Adrenal gland (tissue), 12 donors: Measurements from ENCODE around the gene UST. TPM values are rescaled to one million over a fixed set of nuclear protein-coding genes. Genes with fewer than 3 reads are reported as not detected.
"Not testable (repeated sequence)": the region's sequence is repeated elsewhere in the genome, so short reads cannot be mapped to it uniquely, and the experiment has no call there.

Experiments
- DNase-seq, 7 donors: peaks; one replicate each; pipeline ENCODE4 v3.0.0-alpha.2; 2019 to 2020
- H3K27ac ChIP-seq, 5 donors: fragments of 200-600 bp; sonication (generic) in 4 of 5; 1 replicate in 3 of 5; 2 replicates in 2 of 5; pipeline versions ENCODE4 v1.5.1 to v1.8.0; 2016 to 2020; ENCODE audit warnings: mild to moderate bottlenecking in 1 of 5
- H3K27me3 ChIP-seq: fragments of 200-600 bp; 2 replicates; pipeline ENCODE4 v1.8.0; 2021
- H3K36me3 ChIP-seq, 2 donors: fragments of 200-600 bp; replicated peaks in 1 of 2; 1 replicate in 1 of 2; 2 replicates in 1 of 2; pipeline versions ENCODE4 v1.5.1 to v1.8.0; 2018 to 2022
- H3K4me1 ChIP-seq, 2 donors: fragments of 200-600 bp; replicated peaks in 1 of 2; 1 replicate in 1 of 2; 2 replicates in 1 of 2; pipeline versions ENCODE4 v1.5.1 to v1.8.0; 2018 to 2021
- H3K4me3 ChIP-seq, 4 donors: fragments of 200-600 bp; sonication (generic) in 3 of 4; one replicate each; pipeline ENCODE4 v1.5.1; 2016 to 2018
- H3K9me3 ChIP-seq, 3 donors: fragments of 200-600 bp; sonication (generic) in 1 of 3; replicated peaks in 1 of 3; 1 replicate in 2 of 3; 2 replicates in 1 of 3; pipeline versions ENCODE4 v1.5.1 to v1.8.0; 2016 to 2021
- POLR2A ChIP-seq, 2 donors: fragments of 450-650 bp; IDR thresholded peaks; one replicate each; pipeline ENCODE4 v1.6.1; 2017; ENCODE audit warnings: antibody characterized with exemption in 2 of 2, mild to moderate bottlenecking in 2 of 2, moderate library complexity in 1 of 2
- WGBS, 4 donors: extraction: QIAGEN DNeasy Blood & Tissue Kit in 2 of 4; methylation state at CpG; one replicate each; pipeline versions ENCODE4 v1.1.5 to v1.1.7; 2013 to 2017; 5-methylcytosine and 5-hydroxymethylcytosine counted together
- intact Hi-C, 2 donors: fragments of 100-400 bp; cut with DNase I; formaldehyde crosslinking; loops; one replicate each; pipeline versions ENCODE4 v1.14.1 to v1.15.0; 2022 to 2023
- polyA plus RNA-seq, 3 donors: library from polyadenylated mRNA; stranded (reverse); fragments of 200-250 nt in 2 of 3; fragments of 350-450 nt in 1 of 3; fragmentation: Illumina TruSeq in 1 of 3; extraction: RNeasy Lipid Tissue Mini Kit (QIAGEN cat#74804) in 1 of 3; gene quantifications; one replicate each; pipeline ENCODE4 v1.2.3, GENCODE V29; 2013 to 2014
- total RNA-seq, 9 donors: library from RNA; depleted of rRNA in 4 of 9; stranded (reverse); fragments of >200 nt in 4 of 9; fragments of 120-200 nt in 1 of 9; fragmentation: NEBNext Ultra II Directional in 1 of 9; extraction: Animal tissue kit (Norgen Biotek cat#: 25700) in 1 of 9; gene quantifications; one replicate each; pipeline versions ENCODE4 v1.1.0 to v1.2.4, GENCODE V29; 2013 to 2023
- TF ChIP-seq, protein P1 (sequence below), 6 experiments: fragments of 450-650 bp in 4 of 6; fragments of 200-600 bp in 2 of 6; sonication (generic) in 1 of 6; IDR thresholded peaks; 1 replicate in 5 of 6; 2 replicates in 1 of 6; pipeline versions ENCODE4 v1.5.1 to v1.8.0; 2016 to 2021; ENCODE audit warnings: antibody characterized with exemption in 6 of 6, mild to moderate bottlenecking in 2 of 6, moderate library complexity in 1 of 6
- donor health status: healthy with polysubstance abuse.
- donor health status: Bipolar disorder and iron deficiency.
- donor health status: DM: yes; HTN: yes; CAD: no.
- donor health status: DM: no; HTN: no; CAD: no.
- donor health status: DM: no; HTN: no; CAD: no.
- donor health status: DM: yes; HTN: yes; CAD: no.

Gene UST
- total and polyA plus RNA-seq, 12 donors: 5.9 to 37.4 (median 18.3) TPM

DNA sequence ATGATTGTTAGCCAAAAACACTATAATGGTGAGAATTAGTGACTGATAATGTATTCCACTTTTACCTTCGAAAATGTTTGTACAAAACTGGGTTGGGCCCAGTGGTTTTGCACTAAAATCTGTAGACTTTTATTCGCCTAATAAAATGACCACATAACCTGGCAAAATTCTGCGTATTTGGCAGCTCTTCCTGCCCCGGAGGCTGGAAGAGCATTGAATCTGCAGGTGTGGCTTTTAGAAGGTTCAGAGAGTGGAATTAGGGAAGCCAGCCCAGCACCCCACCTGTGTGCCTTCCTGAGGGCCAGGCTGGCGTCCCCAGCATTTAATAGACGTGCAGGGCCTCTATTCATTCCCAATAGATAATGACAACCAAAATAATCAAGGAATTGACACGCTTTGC is 256.7 kb downstream of the UST start:
- no peak for DNase-seq
- Histone ChIP-seq H3K27ac (no peak overlapping the region), H3K9me3 (peaks cover 0 to 5% (median 0%) of the 10 kb centered on the region in 3 donors), H3K36me3 (no peaks in the 10 kb centered on the region), H3K4me1 (peaks cover 14 to 19% of the 10 kb centered on the region in 2 donors), H3K4me3 (no peak overlapping the region), H3K27me3 (no peaks in the 10 kb centered on the region)
- no peak for TF ChIP-seq POLR2A (IDR thresholded peaks at IDR 0.05)
- TF ChIP-seq, protein P1, sequence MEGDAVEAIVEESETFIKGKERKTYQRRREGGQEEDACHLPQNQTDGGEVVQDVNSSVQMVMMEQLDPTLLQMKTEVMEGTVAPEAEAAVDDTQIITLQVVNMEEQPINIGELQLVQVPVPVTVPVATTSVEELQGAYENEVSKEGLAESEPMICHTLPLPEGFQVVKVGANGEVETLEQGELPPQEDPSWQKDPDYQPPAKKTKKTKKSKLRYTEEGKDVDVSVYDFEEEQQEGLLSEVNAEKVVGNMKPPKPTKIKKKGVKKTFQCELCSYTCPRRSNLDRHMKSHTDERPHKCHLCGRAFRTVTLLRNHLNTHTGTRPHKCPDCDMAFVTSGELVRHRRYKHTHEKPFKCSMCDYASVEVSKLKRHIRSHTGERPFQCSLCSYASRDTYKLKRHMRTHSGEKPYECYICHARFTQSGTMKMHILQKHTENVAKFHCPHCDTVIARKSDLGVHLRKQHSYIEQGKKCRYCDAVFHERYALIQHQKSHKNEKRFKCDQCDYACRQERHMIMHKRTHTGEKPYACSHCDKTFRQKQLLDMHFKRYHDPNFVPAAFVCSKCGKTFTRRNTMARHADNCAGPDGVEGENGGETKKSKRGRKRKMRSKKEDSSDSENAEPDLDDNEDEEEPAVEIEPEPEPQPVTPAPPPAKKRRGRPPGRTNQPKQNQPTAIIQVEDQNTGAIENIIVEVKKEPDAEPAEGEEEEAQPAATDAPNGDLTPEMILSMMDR (IDR thresholded peaks at IDR 0.05): no peak
- WGBS, 4 donors: 75 to 96% (median 87%) methylated on average over 7 of the region's 7 CpGs
- intact Hi-C loops: no loop called here

DNA sequence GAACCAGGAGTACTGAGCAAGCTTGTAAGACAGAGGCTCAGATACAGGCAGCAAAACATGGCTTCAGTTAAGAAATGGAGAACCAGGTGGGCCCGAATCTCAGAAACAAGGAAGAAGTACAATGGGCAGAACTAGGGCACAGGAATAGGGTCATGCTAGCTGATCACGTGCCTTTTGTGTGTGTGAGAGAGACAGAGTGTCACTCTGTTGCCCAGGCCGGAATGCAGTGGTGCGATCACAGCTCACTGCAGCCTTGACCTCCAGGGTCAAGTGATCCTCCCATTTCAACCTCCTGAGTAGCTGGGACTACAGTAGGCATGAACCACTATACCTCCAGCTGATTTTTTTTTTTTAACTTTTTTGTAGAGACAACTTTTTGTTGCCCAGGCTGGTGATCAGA is 257.8 kb downstream of the UST start:
- intact Hi-C loops: no loop called here
- peaks cover 8 to 9% of the 10 kb centered on the region in 2 donors for H3K4me1 ChIP-seq
- DNase-seq: no peak
- H3K36me3 ChIP-seq: no peaks in the 10 kb centered on the region
- TF ChIP-seq POLR2A (IDR thresholded peaks at IDR 0.05): no peak
- H3K4me3 ChIP-seq: no peak overlapping the region
- H3K27me3 ChIP-seq: no peaks in the 10 kb centered on the region
- WGBS, 4 donors: 66 to 82% (median 70%) methylated on average over 4 of the region's 4 CpGs
- peaks cover 0 to 5% (median 0%) of the 10 kb centered on the region in 3 donors for H3K9me3 ChIP-seq
- H3K27ac ChIP-seq: no peak overlapping the region

DNA sequence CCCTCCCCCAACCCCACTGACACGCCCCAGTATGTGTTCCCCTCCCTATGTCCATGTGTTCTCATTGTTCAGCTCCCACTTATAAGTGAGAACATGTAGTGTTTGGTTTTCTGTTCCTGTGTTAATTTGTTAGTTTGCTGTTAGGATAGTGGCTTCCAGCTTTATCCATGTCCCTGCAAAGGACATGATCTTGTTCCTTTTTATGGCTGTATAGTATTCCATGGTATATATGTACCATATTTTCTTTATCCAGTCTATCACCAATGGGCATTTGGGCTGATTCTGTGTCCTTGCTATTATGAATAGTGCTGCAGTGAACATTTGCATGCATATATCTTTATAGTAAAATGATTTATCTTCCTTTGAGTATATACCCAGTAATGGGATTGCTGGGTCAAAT is 259.4 kb downstream of the UST start:
- H3K9me3 ChIP-seq, DNase-seq, H3K4me1 ChIP-seq, H3K36me3 ChIP-seq, H3K27ac ChIP-seq, H3K27me3 ChIP-seq, intact Hi-C loops, H3K4me3 ChIP-seq: not testable (repeated sequence)
- 88 to 100% (median 94%) methylated on average over 1 of the region's 1 CpG for WGBS, 4 donors

DNA sequence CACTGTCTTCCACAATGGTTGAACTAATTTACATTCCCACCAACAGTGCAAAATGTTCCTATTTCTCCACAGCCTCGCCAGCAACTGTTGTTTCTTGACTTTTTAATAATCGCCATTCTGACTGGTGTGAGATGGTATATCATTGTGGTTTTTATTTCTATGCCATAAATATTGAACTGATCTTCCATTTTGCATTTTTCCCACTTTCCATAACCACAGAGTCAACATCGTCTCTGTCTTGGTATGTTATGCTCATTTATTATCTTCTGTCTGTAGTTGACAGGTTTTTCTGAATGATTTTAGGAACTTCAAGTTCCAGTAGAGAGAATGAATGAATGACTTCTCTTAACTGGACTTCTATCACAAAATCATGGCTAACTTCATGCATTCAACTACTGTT is 259.8 kb downstream of the UST start:
- no peaks in the 10 kb centered on the region for H3K9me3 ChIP-seq
- H3K4me3 ChIP-seq: no peak overlapping the region
- no peak for DNase-seq
- H3K4me1 ChIP-seq: no peaks in the 10 kb centered on the region
- no peak overlapping the region for H3K27ac ChIP-seq
- 80 to 98% (median 86%) methylated on average over 3 of the region's 3 CpGs for WGBS, 4 donors
- no peaks in the 10 kb centered on the region for H3K36me3 ChIP-seq
- TF ChIP-seq, protein P1 (IDR thresholded peaks at IDR 0.05): no peak
- no peak for TF ChIP-seq POLR2A (IDR thresholded peaks at IDR 0.05)
- intact Hi-C loops: no loop called here
- H3K27me3 ChIP-seq: no peaks in the 10 kb centered on the region

DNA sequence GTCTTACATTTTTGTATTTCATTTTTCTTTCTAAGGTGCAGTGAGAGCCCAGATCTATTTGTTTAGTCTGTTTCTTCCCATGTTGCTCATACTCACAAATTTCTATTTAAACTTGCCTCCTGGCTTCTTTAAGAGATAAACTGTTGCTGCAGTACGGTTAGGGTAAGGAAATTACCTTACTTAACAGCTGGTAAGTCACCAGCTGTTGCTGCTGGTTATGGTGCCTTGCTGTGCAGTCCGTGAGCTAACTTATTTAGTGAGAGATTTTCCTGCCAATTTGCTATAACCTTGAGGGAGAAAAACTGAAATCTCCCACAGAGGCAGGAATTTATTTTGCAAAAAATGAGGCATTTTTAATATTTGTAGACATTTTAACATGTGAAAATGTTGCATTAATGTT is 261.0 kb downstream of the UST start:
- Histone ChIP-seq H3K36me3 (no peaks in the 10 kb centered on the region), H3K4me1 (no peaks in the 10 kb centered on the region), H3K27me3 (no peaks in the 10 kb centered on the region), H3K9me3 (no peaks in the 10 kb centered on the region), H3K4me3 (no peak overlapping the region), H3K27ac (peak overlapping the region in 1 of 5 donors; percentile 23)
- TF ChIP-seq, protein P1 (IDR thresholded peaks at IDR 0.05): no peak
- TF ChIP-seq POLR2A (IDR thresholded peaks at IDR 0.05): no peak
- no peak for DNase-seq
- WGBS, 4 donors: 31 to 51% (median 42%) methylated on average over 2 of the region's 2 CpGs
- intact Hi-C loops: no loop called here
